Activated CD4-positive, alpha-beta T cell treated with anti-CD3 and anti-CD28 coated beads for 36 hours (primary cell): Measurements from ENCODE around the gene ADAM15. TPM values are rescaled to one million over a fixed set of nuclear protein-coding genes. Genes with fewer than 3 reads are reported as not detected.

ENCODE experiments used
- ATAC-seq: fragments of 200-7000 bp; cut with Tn5 transposase; one replicate; pipeline ENCODE4 v1.10.0; 2021; ENCODE audit warnings: mild to moderate bottlenecking, moderate library complexity
- CTCF ChIA-PET: fragments of 350-600 bp; sonication (Branson Sonifier 250); formaldehyde crosslinking; loops from one replicate; lab custom pipeline; 2021; ENCODE audit warnings: antibody characterized with exemption; lab: Charles Lee
- POLR2A ChIA-PET: fragments of 350-600 bp; sonication (Branson Sonifier 250); formaldehyde crosslinking; loops from one replicate; lab custom pipeline; 2021; ENCODE audit warnings: antibody characterized with exemption, inconsistent platforms; lab: Charles Lee
- DNase-seq: peaks from one replicate; pipeline ENCODE4 v3.0.0-alpha.2; 2020
- H3K27ac Mint-ChIP-seq: one replicate; pipeline ENCODE4 v1.8.0; 2021; ENCODE audit warnings: mixed read lengths
- H3K27me3 Mint-ChIP-seq: one replicate; pipeline ENCODE4 v1.8.0; 2021; ENCODE audit warnings: mixed read lengths
- H3K36me3 Mint-ChIP-seq: one replicate; pipeline ENCODE4 v1.8.0; 2021; ENCODE audit warnings: low read depth, mixed read lengths
- H3K4me1 Mint-ChIP-seq: one replicate; pipeline ENCODE4 v1.8.0; 2021; ENCODE audit warnings: mixed read lengths
- H3K4me3 Mint-ChIP-seq: one replicate; pipeline ENCODE4 v1.8.0; 2021; ENCODE audit warnings: mild to moderate bottlenecking, moderate library complexity, mixed read lengths
- H3K9me3 Mint-ChIP-seq: one replicate; pipeline ENCODE4 v1.8.0; 2021; ENCODE audit warnings: low read depth, mixed read lengths
- intact Hi-C, 2 experiments: fragments of 100-400 bp; cut with DNase I in 1 of 2; cut with micrococcal nuclease in 1 of 2; formaldehyde crosslinking; loops; one replicate each; pipeline versions ENCODE4 v1.14.2 to v1.15.1; 2022 to 2024; cut with DNase I, micrococcal nuclease
- total RNA-seq, 2 experiments: library from RNA; stranded (reverse); gene quantifications; one replicate each; pipeline ENCODE4 v1.2.3, GENCODE V29; 2021

Gene ADAM15
- total RNA-seq, 2 experiments from 2014 or later = 42.4 to 48.8 TPM

DNA sequence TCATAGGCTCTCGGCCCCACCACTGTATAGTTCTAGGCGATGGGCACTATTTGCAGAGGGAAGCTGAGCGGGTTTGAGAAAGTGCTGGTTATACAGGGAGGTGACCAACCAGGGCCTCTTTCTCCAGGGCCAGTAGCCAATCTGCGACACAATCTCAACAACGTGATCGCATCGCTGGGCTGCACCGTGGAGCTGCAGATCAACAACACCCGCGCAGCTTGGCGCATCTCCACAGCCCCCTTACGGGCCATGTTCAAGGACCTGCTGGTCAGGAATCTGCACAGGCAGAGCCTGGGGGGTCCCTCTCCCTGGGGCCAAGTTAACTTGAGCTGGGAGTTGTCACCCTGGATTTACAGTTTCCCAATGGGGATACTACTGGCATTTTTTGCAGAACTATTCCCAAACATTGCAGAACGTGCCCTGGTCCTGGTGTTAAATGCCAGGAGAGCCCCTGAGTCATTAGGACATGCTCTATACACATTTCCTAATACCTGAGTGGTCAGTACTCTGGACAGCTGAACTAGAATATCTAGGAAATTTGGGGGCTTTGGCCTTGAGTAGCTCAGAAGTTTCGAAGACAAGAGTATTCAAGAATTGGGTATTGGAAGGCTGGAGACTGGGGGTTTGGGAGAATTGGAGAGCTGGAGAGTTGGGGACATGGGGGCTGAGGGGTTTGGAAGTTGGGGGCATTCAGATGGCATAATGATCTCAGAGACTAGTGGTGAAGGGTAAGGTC, 10.6 kb upstream of the ADAM15 start:
- DNase-seq (no peak), ATAC-seq (no peak)
- no peak overlapping the region for H3K4me3 Mint-ChIP-seq
- ChIA-PET CTCF (interaction anchor here (0.8 to 6.5 kb wide), 6 partner anchors 12 to 494 kb away, joined by 3 to 67 read pairs (median 4); no protein-coding TSS in a partner anchor), POLR2A (no interaction called here)
- no peaks in the 10 kb centered on the region for H3K27me3 Mint-ChIP-seq
- no peak overlapping the region for H3K27ac Mint-ChIP-seq
- H3K4me1 Mint-ChIP-seq = peaks cover 10% of the 10 kb centered on the region
- no peaks in the 10 kb centered on the region for H3K36me3 Mint-ChIP-seq
- intact Hi-C loops = no loop called here
- H3K9me3 Mint-ChIP-seq = no peaks in the 10 kb centered on the region

DNA sequence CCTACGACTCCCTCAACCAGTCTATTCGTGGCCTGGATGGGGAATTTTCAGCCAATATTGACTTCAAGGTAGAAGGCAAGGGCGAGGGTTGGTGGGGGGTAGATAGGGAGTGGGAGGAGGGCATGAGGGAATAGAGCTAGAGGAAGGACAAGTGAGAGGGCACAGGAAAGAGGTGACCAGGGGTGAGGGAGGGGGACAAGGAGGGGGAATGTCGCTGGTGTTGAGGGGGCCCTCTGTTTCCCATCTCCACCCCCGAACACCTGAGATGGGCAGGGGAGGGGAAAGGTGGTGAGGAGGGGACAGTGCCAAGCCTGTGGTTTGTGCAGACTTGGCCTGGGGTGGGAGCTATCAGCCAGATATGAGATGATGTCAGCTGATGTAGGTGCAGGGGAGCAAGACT, 8.3 kb upstream of the ADAM15 start:
- H3K36me3 Mint-ChIP-seq = no peaks in the 10 kb centered on the region
- peaks cover 11% of the 10 kb centered on the region for H3K4me1 Mint-ChIP-seq
- no peak for ATAC-seq
- ChIA-PET POLR2A (no interaction called here), CTCF (interaction anchor here (1.0 to 6.5 kb wide), 4 partner anchors 8 to 42 kb away, joined by 3 to 67 read pairs (median 9); partner anchors contain the start of gene ADAM15)
- H3K9me3 Mint-ChIP-seq = no peaks in the 10 kb centered on the region
- DNase-seq = no peak
- H3K27me3 Mint-ChIP-seq = no peaks in the 10 kb centered on the region
- intact Hi-C loops = no loop called here
- no peak overlapping the region for H3K4me3 Mint-ChIP-seq
- no peak overlapping the region for H3K27ac Mint-ChIP-seq

DNA sequence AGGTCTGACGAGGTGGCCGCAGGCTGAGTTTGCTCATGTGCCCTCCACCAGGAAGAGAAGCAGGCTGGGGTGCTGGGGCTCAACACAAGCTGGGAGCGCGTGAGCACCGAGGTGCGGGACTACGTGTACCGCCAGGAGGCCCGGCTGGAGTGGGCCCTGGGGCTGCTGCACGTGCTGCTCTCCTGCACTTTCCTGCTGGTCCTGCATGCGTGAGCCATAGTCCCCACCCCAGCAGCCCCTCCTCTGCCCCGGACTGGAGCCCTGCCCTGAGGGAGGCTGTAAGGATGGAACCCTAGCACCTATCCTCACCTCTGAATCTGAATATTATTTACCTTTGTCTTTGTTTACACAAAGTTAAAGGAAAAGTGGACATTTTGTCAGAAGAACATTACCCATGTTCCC, 7.8 kb upstream of the ADAM15 start:
- H3K27me3 Mint-ChIP-seq = no peaks in the 10 kb centered on the region
- no peaks in the 10 kb centered on the region for H3K9me3 Mint-ChIP-seq
- POLR2A ChIA-PET = no interaction called here

DNA sequence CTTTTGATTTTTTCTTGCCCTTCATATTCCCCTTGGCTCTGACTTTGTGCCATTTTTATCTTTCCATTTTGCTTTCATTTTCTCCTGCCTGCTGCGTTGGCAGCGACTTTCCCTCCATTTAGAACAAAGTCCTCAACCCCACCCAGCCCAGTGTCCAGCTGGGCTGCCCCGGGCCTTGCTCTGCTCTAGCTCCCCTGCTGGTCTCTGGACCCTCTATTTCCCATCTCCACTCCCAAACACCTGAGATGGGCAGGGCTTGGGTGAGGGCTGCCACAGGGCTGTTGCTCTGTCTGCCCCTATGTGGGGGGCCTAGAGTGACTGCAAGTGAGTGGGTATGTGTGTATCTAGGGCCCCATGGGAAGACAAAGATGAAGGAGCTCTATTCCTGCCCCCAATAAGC, 7.3 kb upstream of the ADAM15 start:
- CTCF ChIA-PET = interaction anchor here (0.6 to 6.5 kb wide), 19 partner anchors 9 to 452 kb away, joined by 3 to 67 read pairs (median 4); partner anchors contain the start of gene KRTCAP2
- no peak for ATAC-seq
- no peaks in the 10 kb centered on the region for H3K36me3 Mint-ChIP-seq
- no peak for DNase-seq
- intact Hi-C loops = no loop called here
- no peaks in the 10 kb centered on the region for H3K27me3 Mint-ChIP-seq
- H3K27ac Mint-ChIP-seq = no peak overlapping the region
- H3K4me1 Mint-ChIP-seq = peaks cover 11% of the 10 kb centered on the region
- no peak overlapping the region for H3K4me3 Mint-ChIP-seq
- POLR2A ChIA-PET = no interaction called here
- no peaks in the 10 kb centered on the region for H3K9me3 Mint-ChIP-seq

More for the DNA sequence above, 7.8 kb upstream of the ADAM15 start:
- H3K4me1 Mint-ChIP-seq = peaks cover 11% of the 10 kb centered on the region
- no peak overlapping the region for H3K4me3 Mint-ChIP-seq
- intact Hi-C loops = no loop called here
- H3K36me3 Mint-ChIP-seq = no peaks in the 10 kb centered on the region
- no peak for ATAC-seq
- no peak for DNase-seq
- no peak overlapping the region for H3K27ac Mint-ChIP-seq
- CTCF ChIA-PET = interaction anchor here (0.6 to 6.5 kb wide), 8 partner anchors 9 to 130 kb away, joined by 3 to 67 read pairs (median 6); partner anchors contain the start of gene KRTCAP2

DNA sequence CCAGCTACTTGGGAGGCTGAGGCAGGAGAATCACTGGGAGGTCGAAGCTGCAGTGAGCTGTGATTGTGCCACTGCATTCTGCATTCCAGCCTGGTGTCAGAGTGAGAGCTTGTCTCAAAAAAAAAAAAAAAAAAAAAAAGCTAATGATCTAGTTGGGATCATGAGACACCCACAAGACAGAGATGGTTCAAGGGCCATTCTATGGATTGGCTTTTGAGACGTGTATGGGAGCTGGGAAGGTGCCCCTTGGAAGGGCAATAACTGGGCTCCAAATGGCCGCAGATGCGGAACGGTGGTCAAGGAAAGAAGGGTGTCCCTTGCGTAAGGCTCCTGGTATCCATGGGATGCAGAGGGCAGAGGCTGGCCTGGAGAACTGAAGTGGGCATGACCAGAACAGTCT, 6.8 kb upstream of the ADAM15 start:
- POLR2A ChIA-PET = no interaction called here
- Mint-ChIP-seq H3K27ac (no peak overlapping the region), H3K9me3 (no peaks in the 10 kb centered on the region), H3K4me1 (peaks cover 11% of the 10 kb centered on the region), H3K27me3 (no peaks in the 10 kb centered on the region), H3K36me3 (no peaks in the 10 kb centered on the region), H3K4me3 (no peak overlapping the region)
- DNase-seq (no peak), ATAC-seq (no peak)
- intact Hi-C loops = no loop called here
- CTCF ChIA-PET = interaction anchor here (0.5 to 6.5 kb wide), 23 partner anchors 8 to 453 kb away, joined by 3 to 67 read pairs (median 4); partner anchors contain the start of genes DCST1, DCST2 and KRTCAP2

DNA sequence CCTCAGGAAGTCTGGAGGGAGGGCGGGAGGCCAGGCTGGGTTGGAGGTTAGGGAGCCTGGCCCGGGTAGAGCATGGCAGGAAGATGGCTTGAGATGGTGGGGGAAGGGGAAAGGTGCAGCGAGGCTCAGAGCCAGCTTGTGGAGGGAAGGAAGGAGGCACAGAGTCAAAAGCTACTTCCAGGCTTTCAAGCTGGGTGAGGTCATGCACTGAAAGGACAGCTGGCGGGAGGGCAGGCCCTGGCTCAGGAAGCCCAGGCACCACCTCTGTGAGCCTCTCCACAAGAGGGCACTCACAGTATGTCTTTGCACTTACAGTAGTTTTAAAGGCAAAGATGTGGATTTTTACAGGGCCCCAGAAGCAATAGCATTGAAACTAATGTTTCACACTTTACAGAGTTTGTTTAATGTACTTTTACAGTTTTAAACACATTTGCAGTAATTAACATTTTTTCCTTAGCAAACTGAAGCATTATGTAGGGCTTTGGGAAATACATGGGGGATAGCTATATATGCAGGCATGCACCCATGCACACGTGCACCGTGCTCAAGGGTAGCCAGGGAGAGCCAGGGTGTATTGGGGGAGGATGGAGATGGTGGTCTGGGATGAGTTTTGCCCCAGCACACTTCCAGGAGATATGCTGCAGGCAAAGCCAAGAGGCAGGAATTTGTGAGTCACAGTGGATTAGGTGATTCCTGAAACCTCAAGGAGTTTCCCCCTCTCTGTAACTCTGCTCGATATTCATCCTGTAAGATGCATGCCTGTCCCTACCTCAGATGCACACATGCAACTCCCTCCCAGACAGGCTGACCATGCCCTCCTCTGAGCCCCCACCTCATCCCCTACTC, 6.1 kb upstream of the ADAM15 start:
- H3K36me3 Mint-ChIP-seq = no peaks in the 10 kb centered on the region
- peaks cover 15% of the 10 kb centered on the region for H3K4me1 Mint-ChIP-seq
- ChIA-PET CTCF (interaction anchor here (0.5 to 6.5 kb wide), 22 partner anchors 8 to 295 kb away, joined by 3 to 67 read pairs (median 4); partner anchors contain the start of genes DCST1, DCST2 and KRTCAP2), POLR2A (no interaction called here)
- H3K27ac Mint-ChIP-seq = no peak overlapping the region
- intact Hi-C loops = loop anchor here (1.0 kb wide), 2 partner anchors 16 to 39 kb away; no protein-coding TSS in a partner anchor
- H3K4me3 Mint-ChIP-seq = no peak overlapping the region
- H3K9me3 Mint-ChIP-seq = no peaks in the 10 kb centered on the region
- DNase-seq (peak; percentile 81), ATAC-seq (peak; percentile 98)
- no peaks in the 10 kb centered on the region for H3K27me3 Mint-ChIP-seq

DNA sequence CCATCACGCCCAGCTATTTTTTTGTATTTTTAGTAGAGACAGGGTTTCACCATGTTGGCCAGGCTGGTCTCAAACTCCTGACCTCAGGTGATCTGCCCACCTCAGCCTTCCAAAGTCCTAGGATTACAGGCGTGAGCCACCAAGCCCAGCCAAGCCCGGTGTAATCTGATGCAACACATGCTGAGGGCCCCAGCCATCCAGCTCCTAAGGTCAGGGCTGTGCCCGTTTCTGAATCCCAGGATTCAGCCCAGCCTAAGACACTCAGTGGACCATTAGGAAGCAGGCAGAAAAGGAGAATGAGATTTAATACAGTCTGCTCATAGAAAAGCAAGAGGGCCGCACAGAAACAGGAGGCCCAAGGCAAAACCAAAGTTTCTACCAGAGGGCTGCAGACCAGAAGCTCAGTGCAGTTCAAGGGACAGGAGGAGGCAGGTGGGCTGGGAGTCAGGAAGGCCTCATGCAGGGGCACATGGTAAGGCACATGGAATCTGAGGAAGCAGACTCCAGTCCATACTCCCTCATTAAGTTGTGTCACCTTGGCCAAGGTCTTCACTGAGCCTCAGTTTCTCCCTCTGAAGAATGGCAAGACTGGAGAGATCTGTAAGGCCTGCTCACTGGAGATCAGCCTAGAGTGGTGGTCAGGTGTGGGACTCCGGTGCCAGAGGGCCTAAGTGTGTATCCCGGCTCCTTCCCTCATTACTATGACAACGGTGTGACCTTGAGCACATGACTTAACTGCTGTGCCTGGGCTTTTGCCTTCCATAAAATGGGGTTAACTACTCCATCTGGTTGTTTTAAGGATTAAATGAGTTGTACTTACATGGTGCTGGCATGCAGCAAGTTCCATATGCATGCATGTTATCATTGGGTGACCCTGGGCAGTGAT, 2.4 kb upstream of the ADAM15 start:
- DNase-seq = no peak
- H3K27me3 Mint-ChIP-seq = no peaks in the 10 kb centered on the region
- H3K4me1 Mint-ChIP-seq = peaks cover 31% of the 10 kb centered on the region
- no peak overlapping the region for H3K27ac Mint-ChIP-seq
- POLR2A ChIA-PET = interaction anchor here (0.7 kb wide), 1 partner anchor 112 kb away, joined by 3 read pairs; the partner anchor contains the start of gene PMVK
- H3K36me3 Mint-ChIP-seq = no peaks in the 10 kb centered on the region
- intact Hi-C loops = no loop called here
- no peaks in the 10 kb centered on the region for H3K9me3 Mint-ChIP-seq
- no peak for ATAC-seq
- no peak overlapping the region for H3K4me3 Mint-ChIP-seq
- CTCF ChIA-PET = interaction anchor here (1.0 to 1.5 kb wide), 4 partner anchors 32 to 64 kb away, joined by 3 to 5 read pairs (median 4); no protein-coding TSS in a partner anchor

DNA sequence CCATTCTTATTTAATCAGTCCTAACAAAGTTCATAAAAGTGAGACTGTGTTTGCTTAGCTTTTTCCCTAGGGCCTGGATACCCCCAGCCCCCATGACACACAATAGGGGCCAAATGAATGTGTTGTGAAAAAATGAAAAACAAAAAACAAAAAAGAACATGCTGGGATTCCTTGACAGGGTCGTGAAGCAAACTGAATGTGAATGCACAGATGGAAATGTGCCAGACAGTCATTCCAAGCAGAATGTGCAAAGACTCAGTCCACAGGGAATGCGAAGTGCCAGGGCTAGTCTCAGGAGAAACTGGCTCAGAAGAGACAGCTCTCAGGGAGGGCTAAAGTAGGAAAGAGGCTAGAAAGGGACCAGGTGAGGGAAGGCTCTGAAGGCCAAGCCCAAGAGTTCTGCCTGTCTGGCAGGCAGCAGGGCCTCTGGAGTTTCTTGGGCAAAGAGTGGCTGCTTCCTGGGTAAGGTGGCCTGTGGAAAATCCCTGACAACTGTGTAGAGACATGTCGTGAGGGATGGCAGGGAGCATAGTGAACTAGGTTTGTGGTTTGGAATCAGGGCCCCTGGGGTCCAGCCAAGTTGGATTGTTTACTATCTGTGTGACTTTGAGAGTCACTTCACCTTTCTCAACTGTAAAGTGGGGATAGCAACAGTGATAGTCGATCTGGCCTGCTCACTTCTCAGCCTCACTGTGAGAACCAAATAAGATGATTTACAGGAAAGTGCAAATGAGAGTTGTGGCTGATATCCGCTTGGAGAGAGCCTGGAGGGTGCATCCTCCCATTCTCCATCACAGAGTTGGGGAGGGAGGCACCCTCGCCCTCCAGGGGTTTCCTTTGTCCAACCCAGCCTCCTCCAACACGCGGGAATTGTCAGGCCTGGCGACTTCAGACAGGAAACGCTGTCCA, 1.2 kb upstream of the ADAM15 start:
- Mint-ChIP-seq H3K27ac (peak overlapping the region; percentile 51), H3K4me1 (peaks cover 26% of the 10 kb centered on the region), H3K36me3 (no peaks in the 10 kb centered on the region), H3K27me3 (no peaks in the 10 kb centered on the region), H3K4me3 (peak overlapping the region; percentile 74), H3K9me3 (no peaks in the 10 kb centered on the region)
- ChIA-PET CTCF (interaction anchor here (0.6 to 3.1 kb wide), 11 partner anchors 11 to 1059 kb away, joined by 3 to 26 read pairs (median 3); partner anchors contain the start of genes KRTCAP2 and TRIM46), POLR2A (interaction anchor here (0.6 to 1.3 kb wide), 3 partner anchors 35 to 114 kb away, joined by 3 to 4 read pairs (median 3); partner anchors contain the start of gene PMVK)
- no peak for ATAC-seq
- DNase-seq = no peak
- intact Hi-C loops = loop anchor here (1.0 to 5.0 kb wide), 5 partner anchors 33 to 123 kb away; partner anchors contain the start of genes FLAD1 (in 1 of the 2), KRTCAP2 (in 1 of the 2), PYGO2 (in 1 of the 2) and TRIM46 (in 1 of the 2)

DNA sequence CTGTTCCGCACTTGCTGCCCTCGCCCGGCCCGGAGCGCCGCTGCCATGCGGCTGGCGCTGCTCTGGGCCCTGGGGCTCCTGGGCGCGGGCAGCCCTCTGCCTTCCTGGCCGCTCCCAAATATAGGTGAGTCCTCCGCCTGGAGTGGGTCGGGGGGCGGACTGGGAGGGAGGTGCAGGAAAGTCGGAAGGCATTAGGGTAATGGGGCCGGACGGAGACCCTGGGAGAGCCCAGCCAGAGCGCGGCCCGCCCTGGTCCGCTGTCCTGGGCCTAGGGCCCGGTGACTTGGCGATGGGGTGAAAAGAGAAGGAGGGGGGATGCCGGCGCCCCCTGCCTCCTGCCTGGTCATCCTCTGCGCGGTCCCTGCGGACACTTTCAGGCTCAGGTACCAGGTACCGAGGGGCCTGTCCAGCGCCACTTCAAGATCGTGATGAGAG, 243 bp downstream of the ADAM15 start:
- ATAC-seq (peak; percentile 2), DNase-seq (no peak)
- intact Hi-C loops = loop anchor here (1.0 to 5.0 kb wide), 13 partner anchors 10 to 176 kb away; partner anchors contain the start of genes FLAD1 (in 2 of the 2), CKS1B (in 1 of the 2), EFNA4 (in 1 of the 2) and KRTCAP2 (in 1 of the 2)
- H3K27ac Mint-ChIP-seq = no peak overlapping the region
- CTCF ChIA-PET = interaction anchor here (0.6 to 3.1 kb wide), 22 partner anchors 9 to 514 kb away, joined by 3 to 26 read pairs (median 4); partner anchors contain the start of genes EFNA3, EFNA4, KRTCAP2 and TRIM46
- POLR2A ChIA-PET = interaction anchor here (0.6 to 1.3 kb wide), 3 partner anchors 115 to 1116 kb away, joined by 3 to 5 read pairs (median 4); partner anchors contain the start of gene PMVK
- peaks cover 20% of the 10 kb centered on the region for H3K4me1 Mint-ChIP-seq
- H3K4me3 Mint-ChIP-seq = peak overlapping the region; percentile 69
- no peaks in the 10 kb centered on the region for H3K27me3 Mint-ChIP-seq
- no peaks in the 10 kb centered on the region for H3K9me3 Mint-ChIP-seq
- H3K36me3 Mint-ChIP-seq = peaks cover 10% of the 10 kb centered on the region
